ENCODE results near the gene SLCO2B1.

GRCh38 chr11:75166791-75167190 lies 15.9 kb downstream of the SLCO2B1 start:
- TF ChIP-seq CTCF (IDR thresholded peaks at IDR 0.05; ENCODE audit: borderline replicate concordance, extremely low read depth, low read length, poor library complexity, severe bottlenecking) (no peak), EZH2 (IDR thresholded peaks at IDR 0.05; ENCODE audit: borderline replicate concordance, low read depth, low read length, severe bottlenecking) (no peak)
